A549 treated with AZD2906 at 1 μM for 4 hours (cell line): ENCODE data around the gene ZCCHC18. TPM values are rescaled to one million over a fixed set of nuclear protein-coding genes. Genes with fewer than 3 reads are reported as not detected.

Experiments
- total RNA-seq: library from RNA; stranded (reverse); fragments of 200-300 nt; extraction: Qiagen RNA extraction; gene quantifications from 5 replicates; pipeline ENCODE4 v1.2.3, GENCODE V29; 2022

ZCCHC18 gene
- total RNA-seq = 0.02 to 0.24 TPM (median 0.09 TPM) in 4 of 5 replicates, not detected in the other

DNA sequence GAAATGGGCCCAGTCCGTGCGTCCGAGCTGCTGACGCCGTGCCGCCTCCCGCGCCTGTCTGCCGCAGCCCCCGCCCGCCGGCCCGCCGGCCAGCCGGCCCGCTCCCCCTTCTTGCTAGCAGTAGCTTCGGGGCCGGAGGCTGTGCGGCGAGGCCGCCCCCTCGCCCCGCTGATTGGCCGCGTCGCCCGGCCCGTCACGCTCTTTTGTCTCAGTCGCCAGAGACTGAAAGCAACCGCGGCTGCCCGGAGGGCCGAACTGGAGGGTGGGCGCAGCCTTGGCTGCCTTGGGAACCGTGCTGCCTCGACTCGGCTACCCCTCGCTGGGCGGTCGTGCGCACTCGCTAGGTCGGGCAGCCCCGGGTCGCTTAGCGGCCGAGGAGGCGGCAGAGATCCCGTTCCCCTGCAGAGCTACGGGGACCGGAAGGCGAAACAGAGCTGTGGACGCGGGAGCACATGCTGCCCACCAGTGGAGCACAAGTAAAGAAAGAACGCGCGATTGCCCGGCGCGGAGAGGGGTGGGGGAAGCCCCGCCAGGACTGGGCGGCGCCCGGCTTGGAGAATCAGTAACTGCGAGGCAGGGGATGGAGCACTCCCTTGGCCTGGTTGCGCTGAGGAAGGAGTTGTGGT lies at the start of gene ZCCHC18:
ZCCHC18 (plus strand) TSS at position 198 of the 626 bp plus-strand sequence. CDS start 1,589 bp downstream, outside the sequence.

DNA sequence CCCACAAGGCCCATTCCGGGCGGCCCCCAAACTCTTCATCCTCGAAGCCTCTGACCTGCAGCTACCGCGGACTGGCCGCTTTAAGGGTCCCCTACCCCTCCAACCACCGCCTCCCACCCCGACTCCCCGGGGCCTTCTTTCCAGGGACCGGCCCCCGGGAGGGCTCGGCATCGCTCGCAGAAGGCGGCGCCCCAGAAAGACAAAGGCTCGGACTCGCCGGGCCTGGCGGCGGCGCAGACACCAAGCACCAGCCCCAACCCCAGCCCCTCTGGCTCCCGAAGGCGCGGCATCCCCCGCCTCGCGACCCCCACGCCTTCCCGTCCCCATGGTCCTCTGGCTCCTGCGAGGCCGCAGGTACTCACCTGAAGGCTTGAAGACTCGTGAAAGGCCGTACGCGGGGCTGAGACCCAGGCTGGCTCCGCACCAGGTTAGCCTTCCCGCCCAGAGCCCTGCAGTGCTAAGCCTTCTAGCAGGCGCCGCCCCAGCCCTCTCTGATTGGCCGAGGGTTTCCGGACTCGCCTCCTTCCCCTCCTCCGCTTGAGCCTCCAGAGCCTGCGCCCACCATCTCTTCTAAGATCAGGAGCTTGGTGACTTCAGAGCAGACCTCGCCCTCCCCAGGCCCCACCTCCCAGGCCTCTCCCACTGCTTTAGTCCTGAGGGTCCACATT lies 36.4 kb upstream of the ZCCHC18 start, which contains the start of gene TMSB15C:
TMSB15C (minus strand) TSS at position 459 of the 668 bp plus-strand sequence.

DNA sequence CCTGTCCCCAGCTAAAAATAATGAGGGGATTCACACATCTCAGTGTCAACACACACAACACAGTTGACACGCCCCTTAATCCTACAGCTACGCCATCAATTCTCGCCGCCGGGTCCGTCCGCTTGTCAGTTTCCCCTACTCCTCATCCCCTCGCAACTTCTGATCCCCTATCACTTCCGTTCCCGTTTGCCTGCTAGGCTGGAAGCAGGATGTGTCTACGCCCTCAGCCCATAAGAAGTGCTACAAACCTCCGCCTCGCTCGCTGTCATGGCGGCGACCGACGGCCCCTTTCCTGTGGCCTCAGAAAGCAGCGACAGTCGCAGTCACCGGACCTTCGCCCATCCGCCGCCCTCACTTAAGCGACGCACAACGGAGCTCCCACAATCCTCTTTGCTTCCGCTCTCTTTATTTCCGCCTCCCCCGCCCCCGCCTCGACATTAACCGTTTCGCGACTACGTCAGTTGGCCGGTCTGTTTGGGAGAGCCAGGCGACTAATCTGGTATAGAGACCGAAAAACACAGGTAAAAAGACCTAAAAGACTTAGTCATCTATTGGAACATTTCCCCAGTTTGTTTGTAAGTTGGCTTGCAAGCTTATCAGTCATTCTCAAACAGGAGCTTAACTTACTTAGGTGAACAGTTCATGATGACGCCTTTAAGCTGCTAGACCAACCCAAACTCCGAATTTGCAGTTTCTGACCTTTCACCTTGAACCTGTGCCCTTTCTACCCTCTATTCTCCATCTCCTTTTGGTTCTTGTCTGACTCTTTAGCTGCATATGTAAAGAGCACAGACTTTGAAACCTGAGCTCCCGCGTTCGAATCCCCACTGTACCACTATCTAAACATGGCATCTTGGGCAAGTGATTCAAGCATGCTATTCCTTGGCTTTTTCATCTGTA lies 44.6 kb downstream of the ZCCHC18 start, which contains the start of gene SLC25A53:
SLC25A53 (minus strand) TSS at position 380 of the 900 bp plus-strand sequence. CDS start 51,752 bp downstream, outside the sequence.

Other genes starting within 250 kb of the ZCCHC18 start
- gene TMSB15B, start 149.9 kb upstream of the ZCCHC18 start, total RNA-seq = 5.0 to 7.5 TPM (median 5.9 TPM) in 5 replicates
- gene H2BW1, start 98.8 kb upstream of the ZCCHC18 start, total RNA-seq = not detected in 5 replicates
- gene H2BW2, start 72.6 kb upstream of the ZCCHC18 start, total RNA-seq = not detected in 5 replicates
- 0.07 to 0.13 TPM (median 0.11 TPM) in 4 of 5 replicates, not detected in the other for gene TMSB15C, start 36.3 kb upstream of the ZCCHC18 start, total RNA-seq
- gene SLC25A53, start 44.5 kb downstream of the ZCCHC18 start, total RNA-seq = 3.2 to 4.2 TPM (median 3.4 TPM) in 5 replicates
- 14.8 to 20.7 TPM (median 19.4 TPM) in 5 replicates for gene FAM199X, start 53.9 kb downstream of the ZCCHC18 start, total RNA-seq
- gene ESX1, start 142.4 kb downstream of the ZCCHC18 start, total RNA-seq = 0.05 to 0.15 TPM (median 0.09 TPM) in 3 of 5 replicates, not detected in the others